Liver (tissue), 9 donors: Measurements from ENCODE around the gene SFXN2. TPM values are rescaled to one million over a fixed set of nuclear protein-coding genes. Genes with fewer than 3 reads are reported as not detected.

ENCODE experiments used
- DNase-seq: peaks from one replicate; pipeline ENCODE4 v3.0.0-alpha.2; 2017; ENCODE audit warnings: low spot score
- H3K27ac ChIP-seq, 2 donors: one replicate each; pipeline ENCODE4 v1.7.0; 2013; ENCODE audit warnings: inconsistent platforms in 2 of 2, low read length in 2 of 2, control low read depth in 1 of 2, low read depth in 1 of 2, mild to moderate bottlenecking in 1 of 2
- H3K27me3 ChIP-seq, 4 donors: one replicate each; pipeline versions ENCODE4 v1.6.1 to v1.7.0; 2013; ENCODE audit warnings: low read length in 3 of 4, inconsistent platforms in 1 of 4, mild to moderate bottlenecking in 1 of 4, moderate library complexity in 1 of 4; ENCODE audit not compliant: control insufficient read depth in 4 of 4, insufficient read depth in 4 of 4
- H3K36me3 ChIP-seq, 4 donors: one replicate each; pipeline versions ENCODE4 v1.6.1 to v1.7.0; 2013; ENCODE audit warnings: low read length in 3 of 4, mild to moderate bottlenecking in 3 of 4, low read depth in 1 of 4, moderate library complexity in 1 of 4; ENCODE audit not compliant: control insufficient read depth in 4 of 4, insufficient read depth in 3 of 4
- H3K4me1 ChIP-seq, 4 donors: one replicate each; pipeline versions ENCODE4 v1.6.1 to v1.7.0; 2013; ENCODE audit warnings: low read length in 3 of 4, mild to moderate bottlenecking in 3 of 4, moderate library complexity in 1 of 4; ENCODE audit not compliant: control insufficient read depth in 4 of 4, insufficient read depth in 4 of 4
- H3K4me3 ChIP-seq, 3 donors: one replicate each; pipeline versions ENCODE4 v1.6.1 to v1.7.0; 2013; ENCODE audit warnings: low read length in 3 of 3, control low read depth in 1 of 3, low read depth in 1 of 3, mild to moderate bottlenecking in 1 of 3
- H3K9ac ChIP-seq, 2 donors: one replicate each; pipeline ENCODE4 v1.7.0; 2013; ENCODE audit warnings: low read length in 2 of 2, mild to moderate bottlenecking in 2 of 2, moderate library complexity in 2 of 2, control low read depth in 1 of 2, low read depth in 1 of 2
- H3K9me3 ChIP-seq, 4 donors: one replicate each; pipeline versions ENCODE4 v1.6.1 to v1.7.0; 2013; ENCODE audit warnings: low read length in 3 of 4; ENCODE audit not compliant: control insufficient read depth in 4 of 4
- ATF3 ChIP-seq: IDR thresholded peaks from 2 replicates; pipeline ENCODE4 v1.6.1; 2016; ENCODE audit warnings: antibody characterized with exemption
- EGR1 ChIP-seq, 2 donors: IDR thresholded peaks; 2 replicates each; pipeline ENCODE4 v1.6.1; 2016 to 2018; ENCODE audit warnings: antibody characterized with exemption in 2 of 2, low read depth in 2 of 2
- FOXA1 ChIP-seq: IDR thresholded peaks from 2 replicates; pipeline ENCODE4 v1.6.1; 2016; ENCODE audit warnings: antibody characterized with exemption
- FOXA2 ChIP-seq: IDR thresholded peaks from 2 replicates; pipeline ENCODE4 v1.6.1; 2016; ENCODE audit warnings: antibody characterized with exemption
- GABPA ChIP-seq, 2 donors: IDR thresholded peaks in 1 of 2; conservative IDR thresholded peaks in 1 of 2; 2 replicates each; pipeline ENCODE4 v1.6.1; 2016; ENCODE audit warnings: antibody characterized with exemption in 2 of 2, mild to moderate bottlenecking in 1 of 2, moderate library complexity in 1 of 2
- HNF4A ChIP-seq, 2 donors: conservative IDR thresholded peaks; 2 replicates each; pipeline ENCODE4 v1.6.1; 2016; ENCODE audit warnings: antibody characterized with exemption in 2 of 2, mild to moderate bottlenecking in 2 of 2
- HNF4G ChIP-seq: IDR thresholded peaks from 2 replicates; pipeline ENCODE4 v1.6.1; 2016; ENCODE audit warnings: antibody characterized with exemption
- JUND ChIP-seq, 2 donors: IDR thresholded peaks; 2 replicates each; pipeline ENCODE4 v1.6.1; 2016; ENCODE audit warnings: antibody characterized with exemption in 2 of 2
- MAX ChIP-seq: IDR thresholded peaks from 2 replicates; pipeline ENCODE4 v1.6.1; 2016; ENCODE audit warnings: antibody characterized with exemption
- NR2F2 ChIP-seq: IDR thresholded peaks from 2 replicates; pipeline ENCODE4 v1.6.1; 2016; ENCODE audit warnings: antibody characterized with exemption
- RAD21 ChIP-seq, 2 donors: IDR thresholded peaks; 2 replicates each; pipeline ENCODE4 v1.6.1; 2016; ENCODE audit warnings: antibody characterized with exemption in 2 of 2, mild to moderate bottlenecking in 2 of 2
- REST ChIP-seq: IDR thresholded peaks from 2 replicates; pipeline ENCODE4 v1.6.1; 2016; ENCODE audit warnings: antibody characterized with exemption, mild to moderate bottlenecking
- RXRA ChIP-seq, 2 donors: IDR thresholded peaks; 2 replicates each; pipeline ENCODE4 v1.6.1; 2017 to 2018; ENCODE audit warnings: antibody characterized with exemption in 2 of 2, mild to moderate bottlenecking in 1 of 2
- SP1 ChIP-seq: IDR thresholded peaks from 2 replicates; pipeline ENCODE4 v1.6.1; 2018; ENCODE audit warnings: antibody characterized with exemption, mild to moderate bottlenecking
- TAF1 ChIP-seq: conservative IDR thresholded peaks from 2 replicates; pipeline ENCODE4 v1.6.1; 2016; ENCODE audit warnings: antibody characterized with exemption, mild to moderate bottlenecking
- YY1 ChIP-seq: IDR thresholded peaks from 2 replicates; pipeline ENCODE4 v1.6.1; 2016; ENCODE audit warnings: antibody characterized with exemption, mild to moderate bottlenecking
- ZBTB33 ChIP-seq: IDR thresholded peaks from 2 replicates; pipeline ENCODE4 v1.6.1; 2016; ENCODE audit warnings: antibody characterized with exemption
- WGBS: extraction: QIAGEN DNeasy Blood & Tissue Kit; methylation state at CpG from one replicate; pipeline ENCODE4 v1.1.7; 2013; 5-methylcytosine and 5-hydroxymethylcytosine counted together
- polyA plus RNA-seq, 2 donors: library from polyadenylated mRNA; stranded (reverse) in 1 of 2; unstranded in 1 of 2; fragments of 200-250 nt in 1 of 2; fragments of >200 nt in 1 of 2; fragmentation: Nextera tagmentation in 1 of 2; extraction: Ambion mirVana in 1 of 2; gene quantifications; one replicate each; pipeline versions ENCODE4 v1.2.1 to v1.2.3, GENCODE V29; 2013 to 2015
- total RNA-seq, 2 donors: library from RNA; depleted of rRNA; stranded (reverse); fragments of >200 nt; gene quantifications; one replicate each; pipeline ENCODE4 v1.2.3, GENCODE V29; 2014
- donor health status: healthy.
- donor health status: healthy.
- donor health status: healthy.
- donor health status: healthy.
- donor health status: healthy.

SFXN2 gene
- total and polyA plus RNA-seq, 4 donors: 6.0 to 22.6 (median 17.7) TPM

- no peaks in the 10 kb centered on the region for H3K36me3 ChIP-seq
- H3K4me3 ChIP-seq: no peak overlapping the region
- no peak for DNase-seq
- TF ChIP-seq NR2F2 (no peak), EGR1 (IDR thresholded peaks at IDR 0.05; ENCODE audit: low read depth in 2 of 2) (no peak), SP1 (no peak), JUND (IDR thresholded peaks at IDR 0.05) (no peak), RAD21 (IDR thresholded peaks at IDR 0.05) (no peak), YY1 (no peak), RXRA (IDR thresholded peaks at IDR 0.05) (no peak), ATF3 (no peak), ZBTB33 (no peak), FOXA2 (no peak), TAF1 (no peak), FOXA1 (no peak), MAX (no peak), REST (no peak), HNF4G (no peak), GABPA (IDR thresholded peaks at IDR 0.05 in 1 of 2, conservative IDR thresholded peaks at IDR 0.05 in 1 of 2) (no peak)
- peaks cover 6 to 24% (median 14%) of the 10 kb centered on the region in 4 donors for H3K4me1 ChIP-seq
- H3K27me3 ChIP-seq: no peaks in the 10 kb centered on the region
- 84% methylated on average over 9 of the region's 9 CpGs for WGBS
- H3K9ac ChIP-seq: no peak overlapping the region
- no peaks in the 10 kb centered on the region for H3K9me3 ChIP-seq
- H3K27ac ChIP-seq: peak overlapping the region in 1 of 2 donors; percentile 26
Observed at GRCh38 chr10:102676534-102677315, 37.7 kb upstream of the SFXN2 start.

GRCh38 chr10:102677331-102678067 lies 36.9 kb upstream of the SFXN2 start:
- no peak overlapping the region for H3K9ac ChIP-seq
- no peaks in the 10 kb centered on the region for H3K9me3 ChIP-seq
- H3K4me3 ChIP-seq: no peak overlapping the region
- H3K36me3 ChIP-seq: no peaks in the 10 kb centered on the region
- 75% methylated on average over 9 of the region's 9 CpGs for WGBS
- H3K27ac ChIP-seq: no peak overlapping the region
- peaks cover 6 to 24% (median 14%) of the 10 kb centered on the region in 4 donors for H3K4me1 ChIP-seq
- no peaks in the 10 kb centered on the region for H3K27me3 ChIP-seq
- DNase-seq: no peak
- TF ChIP-seq REST: no peak
- TF ChIP-seq FOXA2: no peak
- TF ChIP-seq RXRA (IDR thresholded peaks at IDR 0.05): no peak
- TF ChIP-seq FOXA1: no peak
- TF ChIP-seq TAF1: no peak
- no peak for TF ChIP-seq HNF4G
- TF ChIP-seq RAD21 (IDR thresholded peaks at IDR 0.05): no peak
- TF ChIP-seq EGR1 (IDR thresholded peaks at IDR 0.05; ENCODE audit: low read depth in 2 of 2): no peak
- TF ChIP-seq GABPA (IDR thresholded peaks at IDR 0.05 in 1 of 2, conservative IDR thresholded peaks at IDR 0.05 in 1 of 2): no peak
- TF ChIP-seq NR2F2: no peak
- TF ChIP-seq ATF3: no peak
- TF ChIP-seq ZBTB33: no peak
- TF ChIP-seq HNF4A (conservative IDR thresholded peaks at IDR 0.05): no peak
